SK-N-SH treated with all-trans-retinoic acid at 6 μM for 48 hours (cell line): ENCODE measurements around the gene GNAS-AS1.

Experiments
- GLIS3 ChIP-seq: fragments of 250-450 bp; sonication (Bioruptor Pico); IDR thresholded peaks from 2 replicates; pipeline ENCODE4 v1.5.0; 2020; ENCODE audit warnings: mild to moderate bottlenecking, moderate library complexity
- ISL1 ChIP-seq: fragments of 250-450 bp; sonication (Bioruptor Pico); IDR thresholded peaks from 2 replicates; pipeline ENCODE4 v2.1.2; 2022; ENCODE audit warnings: mild to moderate bottlenecking, moderate library complexity
- PPARA ChIP-seq: fragments of 250-450 bp; sonication (Bioruptor Pico); IDR thresholded peaks from 2 replicates; pipeline ENCODE4 v1.5.0; 2020; ENCODE audit warnings: mild to moderate bottlenecking, borderline replicate concordance
- SNAI2 ChIP-seq: fragments of 250-450 bp; sonication (Bioruptor Pico); IDR thresholded peaks from 2 replicates; pipeline ENCODE4 v1.5.0; 2020; ENCODE audit warnings: mild to moderate bottlenecking, moderate library complexity
- TCF4 ChIP-seq: fragments of 250-450 bp; sonication (Bioruptor Pico); IDR thresholded peaks from 2 replicates; pipeline ENCODE4 v1.8.0; 2021; ENCODE audit warnings: mild to moderate bottlenecking, moderate library complexity, borderline replicate concordance
- TOX ChIP-seq: fragments of 250-450 bp; sonication (Bioruptor Pico); IDR thresholded peaks from 2 replicates; pipeline ENCODE4 v1.8.0; 2021; ENCODE audit warnings: mild to moderate bottlenecking, moderate library complexity, borderline replicate concordance
- ZFP3 ChIP-seq: fragments of 250-450 bp; sonication (Bioruptor Pico); IDR thresholded peaks from 2 replicates; pipeline ENCODE4 v1.5.0; 2020; ENCODE audit warnings: mild to moderate bottlenecking, moderate library complexity
- ZNF565 ChIP-seq: fragments of 450-650 bp; formaldehyde crosslinking; conservative IDR thresholded peaks from 2 replicates; pipeline ENCODE4 v1.5.0; 2020; ENCODE audit warnings: low read depth, mild to moderate bottlenecking, moderate library complexity
- ZNF70 ChIP-seq: fragments of 450-650 bp; formaldehyde crosslinking; IDR thresholded peaks from 2 replicates; pipeline ENCODE4 v1.5.0; 2020; ENCODE audit warnings: mild to moderate bottlenecking, moderate library complexity
- TF ChIP-seq, protein P1 (sequence below): fragments of 250-450 bp; sonication (Bioruptor Pico); IDR thresholded peaks from 2 replicates; pipeline ENCODE4 v1.5.1; 2020; ENCODE audit warnings: low read depth, mild to moderate bottlenecking, moderate library complexity

DNA sequence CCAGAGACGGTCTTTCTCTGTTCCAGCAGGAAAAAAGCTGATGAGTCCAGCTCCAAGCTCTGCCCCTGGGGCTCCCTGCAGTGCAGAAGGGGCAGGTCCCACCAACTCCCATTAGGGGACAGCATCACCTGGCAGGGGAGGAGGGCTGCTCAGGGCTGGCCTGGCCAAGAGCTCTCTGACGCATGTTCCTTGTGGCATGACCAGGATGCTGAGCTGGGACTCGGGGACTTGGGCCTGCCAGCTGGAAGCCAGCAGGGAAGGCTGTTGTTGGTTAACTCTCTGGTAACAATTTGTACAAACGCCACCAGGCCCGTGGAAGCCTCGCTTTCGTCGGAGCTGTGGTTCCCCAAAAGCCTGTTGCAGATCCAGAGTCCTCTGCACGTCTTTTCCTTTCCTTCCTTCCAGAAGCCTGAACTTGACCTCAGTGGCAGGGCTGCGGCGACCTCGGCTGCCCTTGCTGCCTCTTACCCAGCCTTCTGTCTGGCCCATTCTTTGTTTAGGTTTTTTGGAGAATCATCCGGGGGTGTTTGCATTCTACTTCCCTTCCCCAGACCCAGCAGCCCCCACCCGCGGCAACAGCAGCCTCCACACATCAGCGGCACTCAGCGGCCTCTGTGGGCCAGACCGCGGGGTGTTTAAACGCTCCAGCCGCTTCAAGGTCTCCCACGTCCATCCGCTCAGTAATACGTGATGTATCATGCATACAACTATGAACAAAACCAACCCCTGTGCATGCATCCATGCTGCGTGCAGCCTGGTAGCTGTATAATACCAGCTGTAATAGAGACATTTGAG lies 63.3 kb downstream of the GNAS-AS1 start:
- no peak for TF ChIP-seq GLIS3 (CRISPR knock-in tag)
- no peak for TF ChIP-seq ZFP3 (CRISPR knock-in tag)
- no peak for TF ChIP-seq SNAI2 (CRISPR knock-in tag)
- TF ChIP-seq ZNF70 (CRISPR knock-in tag) = no peak
- TF ChIP-seq, protein P1, sequence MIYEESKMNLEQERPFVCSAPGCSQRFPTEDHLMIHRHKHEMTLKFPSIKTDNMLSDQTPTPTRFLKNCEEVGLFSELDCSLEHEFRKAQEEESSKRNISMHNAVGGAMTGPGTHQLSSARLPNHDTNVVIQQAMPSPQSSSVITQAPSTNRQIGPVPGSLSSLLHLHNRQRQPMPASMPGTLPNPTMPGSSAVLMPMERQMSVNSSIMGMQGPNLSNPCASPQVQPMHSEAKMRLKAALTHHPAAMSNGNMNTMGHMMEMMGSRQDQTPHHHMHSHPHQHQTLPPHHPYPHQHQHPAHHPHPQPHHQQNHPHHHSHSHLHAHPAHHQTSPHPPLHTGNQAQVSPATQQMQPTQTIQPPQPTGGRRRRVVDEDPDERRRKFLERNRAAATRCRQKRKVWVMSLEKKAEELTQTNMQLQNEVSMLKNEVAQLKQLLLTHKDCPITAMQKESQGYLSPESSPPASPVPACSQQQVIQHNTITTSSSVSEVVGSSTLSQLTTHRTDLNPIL (CRISPR knock-in tag) = no peak
- TF ChIP-seq ZNF565 = no peak
- no peak for TF ChIP-seq PPARA (CRISPR knock-in tag)
- no peak for TF ChIP-seq TCF4 (CRISPR knock-in tag)
- TF ChIP-seq ISL1 (CRISPR knock-in tag) = no peak
- TF ChIP-seq TOX (CRISPR knock-in tag) = no peak
